Keratinocyte (primary cell): ENCODE measurements around the gene NETO2. TPM values are rescaled to one million over a fixed set of nuclear protein-coding genes. Genes with fewer than 3 reads are reported as not detected.

Source experiments
- DNase-seq: peaks from one replicate; pipeline ENCODE4 v3.0.0-alpha.2; 2011; ENCODE audit warnings: low read depth, missing footprints, low spot score
- FAIRE-seq: peaks from 2 replicates; lab custom pipeline; 2011; peaks lifted over from hg19 to GRCh38; lab: Jason Lieb, UNC
- H2AFZ ChIP-seq: 2 replicates; pipeline ENCODE4 v1.6.0; 2012; ENCODE audit warnings: low read length, control low read depth, inconsistent platforms; ENCODE audit not compliant: control insufficient read depth
- H3K27ac ChIP-seq: 2 replicates; pipeline ENCODE4 v1.5.1; 2011; ENCODE audit warnings: low read length; ENCODE audit not compliant: control insufficient read depth, insufficient read depth
- H3K27me3 ChIP-seq: 3 replicates; pipeline ENCODE4 v1.6.0; 2011; ENCODE audit warnings: low read length; ENCODE audit not compliant: control insufficient read depth, insufficient read depth; ENCODE audit errors: extremely low read depth
- H3K36me3 ChIP-seq, 2 experiments: 2 replicates in 1 of 2; 3 replicates in 1 of 2; pipeline ENCODE4 v1.5.1; 2011; ENCODE audit warnings: low read length in 2 of 2, mild to moderate bottlenecking in 1 of 2; ENCODE audit not compliant: control insufficient read depth in 2 of 2, insufficient read depth in 2 of 2; ENCODE audit errors: extremely low read depth in 1 of 2
- H3K4me1 ChIP-seq: 3 replicates; pipeline ENCODE4 v1.5.1; 2011; ENCODE audit warnings: low read length; ENCODE audit not compliant: control insufficient read depth, insufficient read depth; ENCODE audit errors: extremely low read depth
- H3K4me2 ChIP-seq: 3 replicates; pipeline ENCODE4 v1.6.0; 2011; ENCODE audit warnings: low read depth, low read length; ENCODE audit not compliant: control insufficient read depth, insufficient read depth; ENCODE audit errors: extremely low read depth
- H3K4me3 ChIP-seq, 3 experiments: fragments of 200-600 bp in 1 of 3; sonication (generic) in 1 of 3; 2 replicates in 2 of 3; 3 replicates in 1 of 3; pipeline ENCODE4 v1.5.1; 2011 to 2016; ENCODE audit warnings: low read length in 3 of 3, mild to moderate bottlenecking in 3 of 3, control low read depth in 2 of 3, inconsistent platforms in 1 of 3, low read depth in 1 of 3, mixed read lengths in 1 of 3, mixed run types in 1 of 3, moderate library complexity in 1 of 3; ENCODE audit not compliant: control insufficient read depth in 2 of 3, insufficient read depth in 2 of 3; ENCODE audit errors: extremely low read depth in 1 of 3
- H3K79me2 ChIP-seq: 2 replicates; pipeline ENCODE4 v1.6.0; 2012; ENCODE audit warnings: low read length; ENCODE audit not compliant: control insufficient read depth, insufficient read depth
- H3K9ac ChIP-seq: 3 replicates; pipeline ENCODE4 v1.6.0; 2011; ENCODE audit warnings: low read length; ENCODE audit not compliant: control insufficient read depth, insufficient read depth; ENCODE audit errors: extremely low read depth
- H3K9me1 ChIP-seq: 3 replicates; pipeline ENCODE4 v1.6.0; 2011; ENCODE audit warnings: low read length; ENCODE audit not compliant: control insufficient read depth, insufficient read depth; ENCODE audit errors: extremely low read depth
- H3K9me3 ChIP-seq: 2 replicates; pipeline ENCODE4 v1.5.1; 2012; ENCODE audit warnings: low read depth, low read length; ENCODE audit not compliant: control insufficient read depth
- H4K20me1 ChIP-seq: 3 replicates; pipeline ENCODE4 v1.6.0; 2011; ENCODE audit warnings: low read length; ENCODE audit not compliant: control insufficient read depth, insufficient read depth; ENCODE audit errors: extremely low read depth
- EZH2 ChIP-seq: IDR thresholded peaks from one replicate; pipeline ENCODE4 v1.6.1; 2012; ENCODE audit warnings: inconsistent platforms, mild to moderate bottlenecking, low read length, moderate library complexity
- dilution Hi-C: fragments of 300-500 bp; cut with MboI; formaldehyde crosslinking; loops from one replicate; pipeline ENCODE4 v1.7.0; 2020; ENCODE audit warnings: low sequenced_read_pairs; ENCODE audit not compliant: extremely low pct_ligation_motif_present
- polyA plus RNA-seq, 5 experiments: library from polyadenylated mRNA; depleted of rRNA in 3 of 5; stranded (reverse) in 3 of 5; stranded (forward) in 1 of 5; unstranded in 1 of 5; fragments of >200 nt; gene quantifications; 1 replicate in 1 of 5; 2 replicates in 3 of 5; 3 replicates in 1 of 5; pipeline versions ENCODE4 v1.2.1 to v1.2.3, GENCODE V29; 2011 to 2012; ENCODE audit warnings: missing spikeins in 2 of 5, low read depth in 1 of 5, low replicate concordance in 1 of 5
- TF ChIP-seq, protein P1 (sequence below), 3 experiments: IDR thresholded peaks in 1 of 3; conservative IDR thresholded peaks in 1 of 3; optimal IDR thresholded peaks in 1 of 3; 2 replicates in 2 of 3; 3 replicates in 1 of 3; pipeline versions ENCODE3 to v1.5.1; 2011; ENCODE audit warnings: low read length in 3 of 3, mild to moderate bottlenecking in 3 of 3, moderate library complexity in 2 of 3, control low read depth in 1 of 3, inconsistent platforms in 1 of 3; ENCODE audit not compliant: insufficient read depth in 2 of 3; ENCODE audit errors: extremely low read depth in 1 of 3

NETO2 gene
- polyA plus RNA-seq, 1 donor (not counting 4 experiments of a cell fraction or from before 2014, with no cell fraction given) = 74.4 TPM

- H3K4me2 ChIP-seq = no peak overlapping the region
- dilution Hi-C loops = no loop called here
- no peak overlapping the region for H3K27ac ChIP-seq
- no peaks in the 10 kb centered on the region for H3K9me3 ChIP-seq
- H3K9ac ChIP-seq = no peak overlapping the region
- no peak for TF ChIP-seq EZH2
- TF ChIP-seq, protein P1, sequence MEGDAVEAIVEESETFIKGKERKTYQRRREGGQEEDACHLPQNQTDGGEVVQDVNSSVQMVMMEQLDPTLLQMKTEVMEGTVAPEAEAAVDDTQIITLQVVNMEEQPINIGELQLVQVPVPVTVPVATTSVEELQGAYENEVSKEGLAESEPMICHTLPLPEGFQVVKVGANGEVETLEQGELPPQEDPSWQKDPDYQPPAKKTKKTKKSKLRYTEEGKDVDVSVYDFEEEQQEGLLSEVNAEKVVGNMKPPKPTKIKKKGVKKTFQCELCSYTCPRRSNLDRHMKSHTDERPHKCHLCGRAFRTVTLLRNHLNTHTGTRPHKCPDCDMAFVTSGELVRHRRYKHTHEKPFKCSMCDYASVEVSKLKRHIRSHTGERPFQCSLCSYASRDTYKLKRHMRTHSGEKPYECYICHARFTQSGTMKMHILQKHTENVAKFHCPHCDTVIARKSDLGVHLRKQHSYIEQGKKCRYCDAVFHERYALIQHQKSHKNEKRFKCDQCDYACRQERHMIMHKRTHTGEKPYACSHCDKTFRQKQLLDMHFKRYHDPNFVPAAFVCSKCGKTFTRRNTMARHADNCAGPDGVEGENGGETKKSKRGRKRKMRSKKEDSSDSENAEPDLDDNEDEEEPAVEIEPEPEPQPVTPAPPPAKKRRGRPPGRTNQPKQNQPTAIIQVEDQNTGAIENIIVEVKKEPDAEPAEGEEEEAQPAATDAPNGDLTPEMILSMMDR (optimal IDR thresholded peaks at IDR 0.05 in 1 of 3, IDR thresholded peaks at IDR 0.05 in 1 of 3, conservative IDR thresholded peaks at IDR 0.05 in 1 of 3; ENCODE audit: extremely low read depth in 1 of 3, insufficient read depth in 2 of 3, low read length in 3 of 3) = peak in 1 of 3 experiments; percentile 3
- H4K20me1 ChIP-seq = no peaks in the 10 kb centered on the region
- no peak overlapping the region for H2AFZ ChIP-seq
- H3K36me3 ChIP-seq = no peaks in the 10 kb centered on the region
- no peaks in the 10 kb centered on the region for H3K9me1 ChIP-seq
- no peaks in the 10 kb centered on the region for H3K4me1 ChIP-seq
- no peak overlapping the region for H3K4me3 ChIP-seq
- no peaks in the 10 kb centered on the region for H3K79me2 ChIP-seq
- DNase-seq = no peak
- H3K27me3 ChIP-seq = no peaks in the 10 kb centered on the region
- FAIRE-seq = no peak
These were observed 19.1 kb upstream of the NETO2 start for GRCh38 chr16:47162670-47163420.

GRCh38 chr16:47161464-47161863 is 17.7 kb upstream of the NETO2 start:
- dilution Hi-C loops = no loop called here
- no peak overlapping the region for H3K4me3 ChIP-seq
- H2AFZ ChIP-seq = no peak overlapping the region
- TF ChIP-seq EZH2 = no peak
- TF ChIP-seq, protein P1 (optimal IDR thresholded peaks at IDR 0.05 in 1 of 3, IDR thresholded peaks at IDR 0.05 in 1 of 3, conservative IDR thresholded peaks at IDR 0.05 in 1 of 3; ENCODE audit: extremely low read depth in 1 of 3, insufficient read depth in 2 of 3, low read length in 3 of 3) = no peak
- H3K36me3 ChIP-seq = no peaks in the 10 kb centered on the region
- H3K79me2 ChIP-seq = no peaks in the 10 kb centered on the region
- H3K9me1 ChIP-seq = no peaks in the 10 kb centered on the region
- H3K27me3 ChIP-seq = no peaks in the 10 kb centered on the region
- no peaks in the 10 kb centered on the region for H3K4me1 ChIP-seq
- H3K27ac ChIP-seq = no peak overlapping the region
- FAIRE-seq (no peak), DNase-seq (no peak)
- no peaks in the 10 kb centered on the region for H4K20me1 ChIP-seq
- no peak overlapping the region for H3K4me2 ChIP-seq
- H3K9me3 ChIP-seq = no peaks in the 10 kb centered on the region
- H3K9ac ChIP-seq = no peak overlapping the region
